Dermis blood vessel endothelial cell (primary cell): ENCODE data around the gene DOCK8. TPM values are rescaled to one million over a fixed set of nuclear protein-coding genes. Genes with fewer than 3 reads are reported as not detected.

Experiments used
- DNase-seq: peaks from one replicate; pipeline ENCODE4 v3.0.0; 2010
- total RNA-seq: library from RNA; depleted of rRNA; stranded (reverse); fragments of >200 nt; gene quantifications from 2 replicates; pipeline ENCODE4 v1.2.3, GENCODE V29; 2014

DOCK8 gene
- total RNA-seq, 1 donor from 2014 or later = 6.8 TPM

DNA sequence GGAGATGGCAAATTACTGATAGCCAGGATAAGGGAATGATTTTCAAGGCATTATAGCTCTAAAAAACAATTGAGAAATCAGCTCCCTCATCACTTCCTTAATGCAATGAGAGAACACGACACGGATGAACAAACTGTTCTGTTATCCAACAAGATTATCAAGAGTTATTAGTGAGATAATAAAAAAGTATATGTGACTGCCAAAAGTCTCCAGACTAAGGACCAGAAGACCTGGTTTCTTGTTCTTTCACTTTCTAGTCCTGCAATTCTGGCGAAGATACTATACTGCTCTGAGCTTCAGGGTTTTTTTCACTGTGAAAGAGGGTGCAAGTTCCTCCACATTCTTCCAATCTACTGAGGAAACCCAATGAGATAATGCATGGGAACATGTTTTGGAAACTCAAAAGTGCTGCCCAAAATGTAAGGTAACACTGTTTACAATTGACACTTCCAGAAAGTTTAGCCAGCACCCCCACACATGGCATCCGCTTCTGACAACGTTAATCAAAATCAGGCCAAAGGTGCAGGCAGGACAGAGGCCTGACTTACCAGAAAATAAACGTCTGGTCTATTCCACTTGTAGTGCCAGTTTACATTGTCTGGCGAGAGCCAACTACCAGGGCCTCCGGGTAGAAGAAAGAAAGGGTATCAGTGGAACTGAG, 254.2 kb downstream of the DOCK8 start:
- DNase-seq = no peak

DNA sequence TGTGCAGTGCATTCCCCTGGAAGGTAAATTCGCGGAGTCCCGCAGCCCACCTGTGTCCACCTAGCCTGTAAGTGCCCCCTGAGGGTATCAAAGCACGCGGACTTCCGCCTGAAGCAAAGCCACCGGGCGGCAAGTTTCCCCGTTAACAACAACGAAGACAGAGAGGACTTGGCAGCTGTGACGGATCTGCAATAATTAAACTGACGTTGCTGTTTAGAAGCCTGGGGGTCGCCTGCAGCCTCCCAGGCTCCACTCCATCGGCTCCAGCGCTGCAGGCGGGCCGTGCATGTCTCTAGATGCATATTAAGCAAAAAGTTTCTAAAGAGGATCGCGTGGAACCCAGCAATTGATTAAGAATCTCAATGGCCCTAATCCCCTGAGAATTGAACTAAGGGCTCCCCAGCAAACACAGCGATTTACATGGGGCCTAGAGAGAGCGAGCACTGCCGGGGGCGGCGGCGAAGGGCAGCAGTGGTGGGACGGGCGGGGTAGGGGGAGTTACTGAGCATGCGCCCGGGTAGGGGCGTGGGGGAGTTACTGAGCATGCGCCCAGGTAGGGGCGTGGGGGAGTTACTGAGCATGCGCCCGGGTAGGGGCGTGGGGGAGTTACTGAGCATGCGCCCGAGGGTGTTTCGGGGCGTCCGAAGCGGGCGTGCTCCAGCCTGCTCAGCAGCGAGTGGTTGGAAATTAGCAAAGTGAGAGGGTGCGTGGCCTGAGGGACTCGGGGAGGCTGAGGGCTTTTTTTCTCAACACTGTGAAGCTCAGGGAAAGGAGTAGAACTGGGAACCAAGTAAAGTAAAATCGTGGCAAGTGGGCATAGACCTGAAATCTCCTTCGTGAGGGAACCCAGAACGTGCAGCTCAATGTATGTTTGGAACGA, 255.2 kb downstream of the DOCK8 start:
- peak; percentile 79 for DNase-seq

DNA sequence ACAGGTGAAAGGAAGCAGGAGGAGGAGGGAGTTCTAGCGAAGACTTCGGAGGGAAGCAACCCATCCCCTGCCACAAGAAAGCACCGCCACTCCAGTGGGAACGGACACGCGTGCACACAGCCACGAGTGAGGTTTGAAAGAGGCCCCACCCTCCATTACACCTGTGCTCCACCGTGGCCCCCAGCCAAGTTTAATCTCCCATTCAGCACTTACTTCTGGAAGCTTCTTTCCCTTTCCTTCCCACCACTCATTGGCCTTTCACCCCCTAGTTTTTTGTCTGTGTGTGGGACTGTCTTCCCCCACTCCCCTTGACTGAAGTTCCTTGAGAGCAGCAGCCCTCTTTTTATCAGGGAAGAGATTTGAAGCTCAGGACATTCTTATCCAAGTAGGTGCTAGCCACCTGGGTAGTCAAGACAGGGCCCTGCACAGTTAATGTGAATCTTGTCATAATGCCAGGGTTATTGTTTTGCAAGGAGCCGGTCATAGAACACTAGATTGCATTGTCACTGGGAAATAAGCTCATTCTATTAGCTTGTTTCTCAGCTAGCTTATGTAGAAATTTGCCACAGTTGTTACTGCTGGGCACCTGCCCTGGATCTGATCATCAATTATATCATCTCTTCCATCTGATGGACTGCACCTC, 256.0 kb downstream of the DOCK8 start:
- DNase-seq = peak; percentile 16

DNA sequence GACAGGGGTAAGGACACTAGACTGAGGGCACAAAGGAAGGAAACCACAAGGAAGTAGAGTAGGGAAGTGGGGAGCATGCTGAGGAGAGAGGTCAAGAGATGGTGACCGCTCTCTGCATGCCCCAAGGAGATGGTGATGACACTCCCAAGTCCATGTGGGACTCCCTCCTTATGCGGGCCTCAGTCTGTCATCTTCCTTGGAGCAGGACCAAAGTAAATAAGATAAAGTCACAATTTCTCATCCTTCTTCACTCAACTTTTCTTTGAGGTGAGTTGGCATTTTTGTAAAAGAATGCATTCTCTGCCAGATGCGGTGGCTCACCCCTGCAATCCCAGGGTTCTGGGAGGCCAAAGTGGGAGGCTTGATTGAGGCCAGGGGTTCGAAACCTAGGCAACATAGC, 256.7 kb downstream of the DOCK8 start:
- DNase-seq = no peak

DNA sequence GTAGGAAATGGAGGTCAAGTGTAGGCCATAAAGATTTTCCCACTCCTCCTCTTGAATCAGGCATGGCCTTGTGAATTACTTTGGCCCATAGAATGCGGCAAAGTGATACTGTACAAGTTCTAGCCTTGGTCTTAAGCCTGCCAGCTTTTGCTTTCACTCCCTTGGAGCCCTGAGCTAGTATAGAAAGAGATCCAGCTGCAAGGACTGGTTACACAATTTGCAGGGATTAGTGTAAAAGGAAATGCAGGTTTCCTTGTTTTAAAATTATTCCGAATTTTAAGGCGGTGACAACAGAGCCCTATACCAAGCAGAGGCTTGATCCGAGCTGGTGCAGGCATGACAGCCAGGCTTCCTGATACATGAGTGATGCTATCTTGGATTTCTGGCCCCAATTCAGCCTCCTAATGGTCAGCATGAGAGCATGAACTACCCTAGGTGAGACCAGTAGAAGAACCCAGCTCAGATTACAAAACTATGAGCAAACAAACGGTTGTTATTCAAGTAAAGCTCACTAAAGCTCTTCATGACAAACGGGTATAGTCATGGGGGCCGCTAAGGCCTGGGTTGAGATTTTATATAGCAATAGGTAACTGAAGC, 257.9 kb downstream of the DOCK8 start:
- DNase-seq = no peak

DNA sequence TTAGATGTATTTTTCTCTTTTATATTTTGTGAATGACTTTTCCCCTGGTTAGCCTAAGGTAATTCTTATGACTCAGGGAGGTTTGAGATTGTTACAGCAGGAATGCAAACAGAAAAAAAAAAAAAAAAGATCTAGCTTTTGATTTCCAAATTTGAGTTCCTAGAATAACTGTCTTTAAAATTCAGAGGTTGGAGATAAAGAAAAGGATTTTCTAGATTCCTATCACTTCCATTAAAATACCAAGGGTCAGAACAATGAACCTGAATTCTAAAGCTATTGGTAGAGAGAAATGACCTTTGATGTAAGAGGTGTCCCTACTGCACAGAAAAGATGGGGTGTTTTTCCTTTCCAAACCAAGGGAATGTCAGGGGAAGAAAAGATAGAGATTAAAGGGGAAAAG, 262.5 kb downstream of the DOCK8 start:
- DNase-seq = no peak

DNA sequence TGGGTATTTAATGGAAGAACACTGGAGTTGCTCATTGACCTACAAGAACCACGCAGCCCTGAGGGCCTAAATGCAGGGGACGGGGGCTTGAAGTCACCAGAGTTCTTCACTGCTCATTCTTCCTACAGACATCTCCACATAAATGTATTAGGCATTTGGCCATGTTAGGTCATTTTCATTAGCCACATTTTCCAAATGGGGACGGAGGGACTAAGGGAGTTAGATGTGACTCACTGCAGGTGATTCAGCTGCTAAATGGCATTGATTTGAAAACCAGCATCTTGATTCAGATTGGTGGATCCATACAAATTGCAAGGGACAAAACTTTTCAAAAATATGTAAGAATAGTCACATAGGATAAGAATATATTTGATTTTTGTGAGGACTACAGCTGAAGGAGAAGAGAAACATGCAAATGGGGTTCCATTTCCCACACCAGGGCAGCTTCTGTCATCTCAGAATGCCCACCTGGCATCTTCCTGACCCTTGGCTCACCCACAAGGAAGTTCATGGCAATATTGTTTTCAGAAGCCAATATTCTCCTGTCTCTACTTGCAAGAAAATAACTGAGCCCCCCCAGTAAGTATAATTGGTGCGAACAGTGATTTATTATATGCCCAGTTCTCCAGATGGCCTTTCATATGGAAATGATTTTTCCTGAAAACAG, 264.8 kb downstream of the DOCK8 start:
- no peak for DNase-seq

DNA sequence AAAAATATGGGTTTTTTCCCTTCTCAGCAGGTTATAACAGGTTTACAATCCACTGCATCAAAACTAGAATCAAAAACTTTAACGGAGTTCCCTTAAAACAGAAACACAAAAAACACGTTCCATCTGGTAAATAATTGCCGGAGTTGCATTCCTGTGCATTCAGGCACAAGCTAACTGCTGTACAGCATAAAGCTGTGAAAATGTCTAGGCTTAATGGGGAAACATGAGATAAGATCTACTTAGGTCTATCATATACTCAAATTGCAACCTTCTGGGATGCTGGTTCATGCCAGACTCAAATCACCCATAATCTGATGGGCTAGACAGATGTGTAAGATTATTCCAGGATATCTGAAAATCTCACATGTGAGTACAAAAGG, 265.3 kb downstream of the DOCK8 start:
- DNase-seq = no peak

DNA sequence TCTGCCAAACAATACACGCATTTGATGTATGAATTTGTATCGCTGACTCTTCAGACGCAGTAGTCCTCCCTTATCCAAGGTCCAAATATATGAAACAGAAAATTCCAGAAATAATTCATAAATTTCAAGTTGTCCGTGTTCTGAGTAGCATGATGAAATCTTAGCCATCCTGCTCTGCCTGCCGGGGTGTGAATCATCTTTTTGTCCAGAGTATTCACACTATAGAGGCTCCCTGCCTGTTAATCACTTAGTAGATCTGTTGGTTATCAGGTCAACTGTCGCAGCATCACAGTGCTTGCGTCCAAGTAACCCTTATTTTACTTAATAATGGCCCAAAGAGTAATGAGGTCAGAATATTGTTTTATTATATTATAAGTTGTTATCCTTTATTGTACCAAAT, 268.1 kb downstream of the DOCK8 start:
- no peak for DNase-seq

DNA sequence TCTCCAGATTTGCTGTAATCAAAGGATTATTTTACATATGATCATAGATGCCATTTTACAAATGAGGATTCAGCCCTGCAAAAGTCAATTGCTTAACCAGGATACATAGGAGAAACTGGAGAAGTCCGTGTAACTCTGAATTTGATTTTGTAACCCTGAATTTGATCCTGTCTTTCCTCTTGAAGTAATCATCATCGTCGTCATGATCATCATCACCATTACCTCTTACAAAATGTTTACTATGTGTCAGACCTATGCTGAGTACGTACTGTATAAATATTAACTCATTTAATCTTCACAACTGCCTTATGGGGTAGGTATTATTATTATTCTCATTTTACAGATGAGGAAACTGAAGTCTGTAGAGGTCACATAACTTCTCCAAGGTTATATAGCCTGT, 271.5 kb downstream of the DOCK8 start:
- DNase-seq = no peak

DNA sequence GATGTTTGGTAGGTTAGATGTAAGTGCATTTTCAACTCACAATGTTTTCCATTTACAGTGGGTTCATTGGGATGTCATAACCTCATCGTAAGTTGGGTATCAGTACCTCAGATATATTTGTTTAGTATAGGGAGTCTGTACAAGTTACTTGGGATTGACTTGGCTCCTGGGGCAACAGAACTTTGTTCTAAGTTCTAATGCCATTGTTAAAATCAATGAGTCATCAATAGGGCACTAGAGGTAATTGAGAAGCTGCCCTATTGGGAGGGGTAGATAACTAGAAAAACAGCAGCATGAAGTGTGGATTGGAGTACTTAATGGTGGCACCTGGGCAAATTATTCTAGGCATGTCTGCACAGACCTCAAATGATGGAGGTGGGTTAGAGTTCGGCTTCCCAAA, 272.8 kb downstream of the DOCK8 start:
- DNase-seq = no peak

DNA sequence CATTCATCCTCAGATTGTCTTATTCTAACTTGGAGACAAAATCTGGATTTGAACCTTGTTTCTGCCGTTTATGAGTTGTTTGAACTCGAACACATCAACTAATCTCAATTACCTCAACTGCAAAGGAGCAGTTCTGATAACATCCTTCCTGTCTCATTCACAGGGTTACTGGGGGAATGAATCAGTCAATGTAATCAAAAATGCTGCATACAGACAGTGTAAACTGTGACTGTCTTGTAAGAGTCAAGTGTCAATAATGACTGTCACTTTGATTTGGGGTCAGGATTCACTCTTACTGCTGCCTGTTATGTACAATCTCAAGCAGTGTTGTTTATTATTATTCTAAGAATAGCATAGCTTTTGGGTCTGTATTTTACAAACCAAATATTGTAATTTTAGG, 273.8 kb downstream of the DOCK8 start:
- DNase-seq = no peak

DNA sequence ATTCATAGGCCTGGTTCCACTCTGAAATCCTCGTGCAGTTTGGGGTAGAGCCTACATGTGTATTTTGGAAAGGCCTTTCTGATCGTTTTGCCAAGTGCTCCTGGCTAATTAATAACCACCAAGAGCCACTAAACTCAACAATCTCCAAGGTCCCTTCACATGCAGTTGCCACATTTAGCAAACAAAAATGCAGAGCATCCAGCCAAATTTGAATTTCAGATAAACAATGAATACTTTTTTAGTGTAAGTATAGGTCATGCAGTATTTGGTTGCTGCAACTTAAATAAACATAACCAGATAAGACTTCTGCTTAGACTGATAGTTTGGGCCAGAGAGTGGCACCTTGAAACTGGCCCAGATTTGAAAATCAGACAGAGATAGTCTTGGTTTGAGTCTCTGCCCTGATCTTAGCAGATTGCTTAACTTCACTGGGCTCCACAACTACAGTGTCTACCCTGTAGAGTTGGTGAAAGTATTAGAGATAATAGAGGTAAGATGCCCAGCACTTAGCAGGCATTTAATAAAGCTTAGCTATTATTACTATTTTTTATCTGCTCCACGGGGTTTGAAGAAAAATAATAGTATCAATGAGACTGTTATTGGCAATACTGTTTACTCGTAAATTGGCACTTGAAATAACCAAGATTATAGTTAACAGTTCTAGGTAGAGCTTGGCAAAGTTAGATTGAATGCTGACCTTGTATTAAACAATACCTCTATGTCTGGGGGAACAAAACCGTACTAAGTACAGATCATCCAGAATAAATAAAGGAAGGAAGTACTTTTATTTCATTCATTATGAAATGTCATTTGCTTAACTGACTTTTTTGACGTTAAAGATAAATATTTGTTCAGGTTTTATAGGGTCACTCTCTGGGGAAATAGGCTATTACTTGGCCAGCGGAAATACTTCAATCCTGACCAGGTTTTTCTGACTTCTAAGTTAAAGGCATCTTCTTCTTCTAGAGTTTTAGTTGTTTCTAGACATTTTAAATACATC, 274.8 kb downstream of the DOCK8 start:
- no peak for DNase-seq

DNA sequence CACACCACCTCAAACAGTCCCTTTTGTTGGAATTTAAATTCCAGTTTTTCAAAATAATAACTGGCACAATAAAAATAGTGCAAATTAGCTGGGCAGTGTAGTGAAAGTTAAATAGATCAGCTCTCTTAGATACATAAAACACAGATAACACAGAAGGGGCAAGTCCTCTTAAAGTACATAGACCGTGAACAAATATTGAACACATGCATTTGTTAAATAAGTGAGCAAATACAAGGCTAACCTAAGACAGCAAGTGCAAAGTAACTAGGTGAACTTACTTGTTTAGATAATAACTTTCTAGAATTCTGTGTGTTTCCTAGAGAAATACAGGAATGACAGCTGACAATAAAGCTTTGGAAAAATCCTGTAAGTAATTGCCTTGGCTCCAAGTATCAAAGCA, 280.1 kb downstream of the DOCK8 start:
- no peak for DNase-seq

DNA sequence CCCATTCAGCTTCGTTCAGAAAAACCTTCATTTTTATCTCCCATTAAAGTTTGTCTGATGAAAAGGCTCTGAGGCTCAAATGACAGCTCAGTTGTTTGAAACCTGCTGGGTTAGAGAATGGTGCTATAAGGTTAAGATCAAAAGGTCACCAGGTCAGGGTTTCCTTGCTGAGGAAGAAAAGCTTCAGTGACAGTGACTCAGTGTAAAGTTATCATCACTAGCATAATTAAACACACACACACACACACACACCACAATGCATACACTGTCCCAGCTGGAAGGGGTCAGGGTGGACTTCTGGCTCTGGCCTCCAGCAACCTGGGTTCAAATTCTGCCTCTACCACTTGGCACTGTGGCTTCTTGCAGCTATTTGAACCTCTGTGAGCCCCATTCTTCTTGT, 281.1 kb downstream of the DOCK8 start:
- DNase-seq = no peak

DNA sequence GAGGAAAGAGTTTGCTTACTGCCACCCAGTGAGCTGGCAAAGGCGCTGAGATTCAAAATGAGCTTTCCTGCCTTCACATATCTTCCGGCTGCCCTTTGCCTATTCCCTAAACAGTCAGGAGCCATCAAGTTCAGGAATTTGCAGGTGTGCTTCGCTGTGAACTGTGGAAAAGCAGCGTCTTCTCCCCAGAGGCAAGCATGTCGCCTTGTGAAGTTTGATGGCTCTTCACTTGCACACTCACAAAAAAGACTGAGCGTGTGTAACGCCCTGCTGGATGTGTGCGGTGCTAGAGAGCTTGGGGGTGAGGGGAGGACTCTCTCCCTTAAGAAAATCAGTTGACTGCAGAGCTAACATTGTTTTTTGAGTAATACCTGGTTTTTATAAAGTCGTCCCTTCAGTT, 288.7 kb downstream of the DOCK8 start:
- DNase-seq = no peak

DNA sequence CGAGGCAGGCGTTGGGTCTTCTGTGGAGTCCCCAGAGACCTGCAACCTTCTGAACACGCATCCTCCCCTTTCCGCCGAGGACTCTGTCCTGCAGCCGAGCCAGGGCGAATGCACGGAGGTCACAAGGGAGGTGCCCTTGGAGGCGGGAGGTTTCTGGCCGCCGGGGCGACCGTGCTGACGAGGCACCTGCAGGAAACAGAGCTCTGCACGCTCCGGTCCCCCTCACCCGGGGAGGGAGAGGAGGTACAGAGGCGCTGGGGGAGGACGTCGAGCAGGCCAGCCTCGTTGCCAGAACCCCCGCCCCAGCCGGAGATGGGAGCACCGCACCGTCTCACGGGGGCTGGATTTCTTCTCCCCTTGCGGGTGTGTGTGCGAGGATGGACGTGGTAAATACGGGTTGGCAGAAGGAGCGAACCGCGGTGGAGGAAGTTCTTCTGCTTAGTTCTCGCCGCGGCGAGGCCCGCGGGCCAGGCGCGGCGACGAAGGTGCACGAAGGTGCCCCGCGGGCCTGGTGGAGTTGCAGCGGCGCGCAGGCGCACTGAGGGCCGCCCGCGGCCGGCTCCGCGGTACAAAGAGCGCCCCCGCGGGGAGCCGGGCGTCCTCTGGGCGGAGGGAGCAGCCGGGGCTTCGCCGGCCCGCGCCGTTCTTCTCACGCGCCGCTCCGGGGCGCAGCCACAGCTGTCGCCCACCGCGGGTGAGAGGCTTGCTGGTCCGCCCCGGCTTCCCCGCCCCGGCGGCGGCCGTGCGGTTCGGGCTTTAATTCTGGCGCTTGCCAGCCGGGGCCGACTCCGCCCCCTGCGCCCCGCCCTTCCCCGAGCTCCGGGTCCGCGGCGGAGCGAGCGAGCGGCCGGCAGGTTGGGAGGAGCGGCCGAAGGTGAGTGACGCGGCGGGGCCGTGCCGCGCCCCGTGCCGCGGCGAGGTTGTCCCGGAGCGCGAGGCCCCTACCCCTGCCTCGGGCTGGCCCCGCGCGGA, 289.5 kb downstream of the DOCK8 start, which contains the start of gene KANK1:
KANK1 (plus strand) TSS at position 815 of the 972 bp plus-strand sequence.
- peak; percentile 70 for DNase-seq

DNA sequence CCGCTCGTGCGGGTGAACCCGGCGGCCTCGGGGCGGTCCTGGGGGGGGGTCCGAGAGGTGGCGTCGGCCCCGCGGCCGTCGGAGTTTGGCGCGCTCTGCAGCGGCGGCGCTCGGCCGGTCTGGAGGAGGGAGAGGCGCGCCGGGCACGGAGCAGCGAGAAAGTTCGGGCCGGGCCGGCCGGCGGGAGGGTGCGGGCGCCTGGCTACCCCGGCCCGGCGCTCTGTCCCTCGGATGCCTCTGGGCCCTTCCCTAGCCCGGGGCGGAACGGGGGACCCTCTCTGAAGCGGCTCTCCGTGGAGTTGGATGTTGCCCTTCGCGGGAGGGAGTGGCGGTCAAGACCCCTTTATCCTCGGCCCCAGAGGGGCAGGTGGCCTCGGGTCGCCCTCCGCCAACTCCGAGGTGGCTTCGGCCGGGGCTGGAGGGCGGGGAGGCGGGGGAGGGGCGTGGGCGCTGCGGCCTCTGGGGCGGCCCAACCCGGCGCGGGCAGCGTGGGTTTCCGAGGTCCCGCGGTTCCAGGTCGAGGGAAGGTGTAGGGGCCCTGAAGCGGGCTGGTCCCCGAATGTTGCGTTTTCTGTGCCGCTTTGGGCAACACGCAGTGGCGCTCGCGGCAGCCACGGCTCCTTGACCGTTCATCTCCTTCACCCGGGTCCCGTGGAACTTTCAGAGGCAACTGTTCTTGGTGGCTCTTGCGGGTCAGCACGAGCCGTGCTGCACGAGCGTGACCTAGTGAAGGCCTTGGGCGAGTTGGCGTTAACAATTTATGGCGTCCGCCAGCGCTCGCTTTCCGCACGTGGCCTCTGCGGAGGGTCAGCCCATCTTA, 290.5 kb downstream of the DOCK8 start:
- DNase-seq = peak; percentile 15

DNA sequence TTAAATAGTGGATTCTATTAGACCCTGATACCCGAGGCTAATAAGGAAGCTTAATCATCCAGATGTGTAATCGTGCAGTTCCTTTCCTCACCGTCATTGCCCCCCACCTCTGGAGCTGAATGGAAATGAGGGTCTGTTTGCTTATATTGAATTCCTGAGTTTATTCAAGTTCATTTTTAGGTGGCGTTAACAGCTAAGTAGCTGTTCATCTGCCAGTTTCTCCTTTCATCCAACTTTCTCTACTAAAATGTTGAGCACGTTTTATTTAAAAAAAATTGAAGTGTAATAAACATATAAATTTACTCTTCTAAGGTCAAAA, 291.0 kb downstream of the DOCK8 start:
- no peak for DNase-seq
